Bronchial epithelial cell (primary cell): ENCODE results near the gene LCP2. TPM values are rescaled to one million over a fixed set of nuclear protein-coding genes. Genes with fewer than 3 reads are reported as not detected.

Experiments used
- DNase-seq: peaks from one replicate; pipeline ENCODE4 v3.0.0-alpha.2; 2010; ENCODE audit warnings: low read depth
- FAIRE-seq: peaks from 2 replicates; lab custom pipeline; 2011; peaks lifted over from hg19 to GRCh38; lab: Jason Lieb, UNC
- H3K27me3 ChIP-seq: 2 replicates; pipeline ENCODE4 v1.5.1; 2011; ENCODE audit warnings: low read length; ENCODE audit not compliant: control insufficient read depth, insufficient read depth
- H3K36me3 ChIP-seq: 2 replicates; pipeline ENCODE4 v1.5.1; 2011; ENCODE audit warnings: low read length; ENCODE audit not compliant: control insufficient read depth, insufficient read depth
- H3K4me3 ChIP-seq: 2 replicates; pipeline ENCODE4 v1.5.1; 2011; ENCODE audit warnings: mild to moderate bottlenecking, low read depth, low read length, control low read depth
- total RNA-seq: library from RNA; depleted of rRNA; stranded (reverse); fragments of >200 nt; gene quantifications from 2 replicates; pipeline ENCODE4 v1.2.1, GENCODE V29; 2014
- TF ChIP-seq, protein P1 (sequence below): IDR thresholded peaks from 2 replicates; pipeline ENCODE4 v1.5.1; 2011; ENCODE audit warnings: mild to moderate bottlenecking, moderate library complexity, low read length, control low read depth, inconsistent platforms; ENCODE audit not compliant: insufficient read depth, severe bottlenecking

LCP2 gene
- total RNA-seq, 1 donor from 2014 or later = not detected

- H3K27me3 ChIP-seq = no peaks in the 10 kb centered on the region
- no peaks in the 10 kb centered on the region for H3K36me3 ChIP-seq
- no peak overlapping the region for H3K4me3 ChIP-seq
- DNase-seq = no peak
- TF ChIP-seq, protein P1, sequence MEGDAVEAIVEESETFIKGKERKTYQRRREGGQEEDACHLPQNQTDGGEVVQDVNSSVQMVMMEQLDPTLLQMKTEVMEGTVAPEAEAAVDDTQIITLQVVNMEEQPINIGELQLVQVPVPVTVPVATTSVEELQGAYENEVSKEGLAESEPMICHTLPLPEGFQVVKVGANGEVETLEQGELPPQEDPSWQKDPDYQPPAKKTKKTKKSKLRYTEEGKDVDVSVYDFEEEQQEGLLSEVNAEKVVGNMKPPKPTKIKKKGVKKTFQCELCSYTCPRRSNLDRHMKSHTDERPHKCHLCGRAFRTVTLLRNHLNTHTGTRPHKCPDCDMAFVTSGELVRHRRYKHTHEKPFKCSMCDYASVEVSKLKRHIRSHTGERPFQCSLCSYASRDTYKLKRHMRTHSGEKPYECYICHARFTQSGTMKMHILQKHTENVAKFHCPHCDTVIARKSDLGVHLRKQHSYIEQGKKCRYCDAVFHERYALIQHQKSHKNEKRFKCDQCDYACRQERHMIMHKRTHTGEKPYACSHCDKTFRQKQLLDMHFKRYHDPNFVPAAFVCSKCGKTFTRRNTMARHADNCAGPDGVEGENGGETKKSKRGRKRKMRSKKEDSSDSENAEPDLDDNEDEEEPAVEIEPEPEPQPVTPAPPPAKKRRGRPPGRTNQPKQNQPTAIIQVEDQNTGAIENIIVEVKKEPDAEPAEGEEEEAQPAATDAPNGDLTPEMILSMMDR = no peak
- no peak for FAIRE-seq
Observed at GRCh38 chr5:170311511-170312300, 14.1 kb upstream of the LCP2 start.

GRCh38 chr5:170310256-170310926 lies 12.8 kb upstream of the LCP2 start:
- TF ChIP-seq, protein P1 = no peak
- Histone ChIP-seq H3K36me3 (no peaks in the 10 kb centered on the region), H3K4me3 (no peak overlapping the region), H3K27me3 (no peaks in the 10 kb centered on the region)
- DNase-seq (no peak), FAIRE-seq (no peak)

GRCh38 chr5:170308686-170309085 lies 11.1 kb upstream of the LCP2 start:
- DNase-seq (no peak), FAIRE-seq (no peak)
- TF ChIP-seq, protein P1 = no peak
- Histone ChIP-seq H3K36me3 (no peaks in the 10 kb centered on the region), H3K27me3 (no peaks in the 10 kb centered on the region), H3K4me3 (no peak overlapping the region)

DNA sequence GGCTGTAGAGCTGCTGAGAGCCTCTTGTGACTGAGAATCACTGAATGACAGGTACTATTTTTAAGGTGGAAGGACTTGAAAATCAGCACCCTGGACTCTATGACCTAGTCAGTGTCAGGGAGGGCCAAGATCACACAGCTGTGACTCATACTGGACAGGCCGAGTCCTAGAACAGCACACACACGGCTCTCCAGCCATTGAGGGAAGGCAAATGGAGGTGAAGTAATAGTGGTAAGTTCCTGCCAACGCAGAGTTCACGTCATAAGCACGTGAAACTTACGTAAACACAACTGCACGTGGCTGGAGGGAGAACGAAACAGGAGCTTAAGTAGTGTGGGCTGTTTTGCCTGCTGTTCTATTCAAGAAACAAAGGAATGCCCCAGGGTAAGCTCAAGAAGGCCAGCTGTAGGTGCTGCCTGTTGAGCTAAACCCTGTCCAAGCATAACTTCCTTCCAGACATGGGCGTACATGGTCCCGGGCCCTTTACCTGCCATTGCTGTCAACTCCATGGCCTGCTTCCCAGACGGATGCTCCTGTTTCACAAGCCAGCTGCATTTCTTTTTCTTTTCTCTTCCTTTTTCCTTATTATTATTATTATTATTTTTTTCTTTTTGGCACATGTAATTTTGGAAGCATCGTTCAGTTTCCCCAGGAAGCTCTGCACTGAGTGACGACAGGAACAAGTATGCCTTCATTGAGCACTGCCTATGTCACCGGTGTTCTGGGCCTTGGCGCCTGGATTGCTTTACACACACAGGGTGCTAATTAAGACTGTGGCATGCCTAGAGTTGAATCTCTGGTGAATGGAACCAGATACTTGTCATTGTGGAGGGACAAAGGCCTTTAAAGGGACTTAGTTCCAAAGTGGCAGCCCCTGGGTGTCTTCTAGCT lies 10.2 kb upstream of the LCP2 start:
- Histone ChIP-seq H3K4me3 (no peak overlapping the region), H3K27me3 (no peaks in the 10 kb centered on the region), H3K36me3 (no peaks in the 10 kb centered on the region)
- DNase-seq (peak; percentile 96), FAIRE-seq (no peak)
- TF ChIP-seq, protein P1 = no peak

DNA sequence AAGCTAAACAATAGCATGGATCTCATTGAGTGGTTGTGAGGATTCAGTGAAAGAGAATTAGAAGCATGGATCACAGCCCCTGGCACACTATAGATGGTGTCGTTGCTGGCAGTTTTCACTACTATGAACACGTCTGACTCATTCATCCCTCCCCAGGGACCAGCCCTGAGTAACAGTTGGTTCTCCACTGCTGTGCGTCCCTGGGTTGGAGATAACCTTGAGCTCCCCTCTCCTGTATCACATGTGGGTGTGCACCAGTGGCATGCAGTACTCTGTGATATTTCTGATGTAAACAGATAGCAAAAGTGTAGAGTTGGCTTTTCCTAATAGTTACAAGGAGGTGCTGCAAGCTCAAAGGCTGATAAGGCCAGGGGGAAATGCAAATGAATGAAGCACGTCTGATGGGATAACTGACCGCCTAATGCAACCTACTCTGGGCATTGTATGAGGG lies 8.8 kb upstream of the LCP2 start:
- TF ChIP-seq, protein P1 = no peak
- peak; percentile 35 for DNase-seq
- no peaks in the 10 kb centered on the region for H3K36me3 ChIP-seq
- H3K27me3 ChIP-seq = no peaks in the 10 kb centered on the region
- H3K4me3 ChIP-seq = no peak overlapping the region
- FAIRE-seq = no peak
